K562 (cell line): ENCODE measurements around the gene DMXL1. TPM values are rescaled to one million over a fixed set of nuclear protein-coding genes. Genes with fewer than 3 reads are reported as not detected.
A peak's percentile ranks its signal among the peaks of the same experiment; 100 is the strongest.

Source experiments
- CBFB ChIP-seq: sonication (generic); formaldehyde crosslinking; IDR thresholded peaks from 2 replicates; pipeline ENCODE4 v1.4.0; 2020; ENCODE audit warnings: mild to moderate bottlenecking, missing genetic modification reagents
- HDAC1 ChIP-seq, 2 experiments: fragments of 450-650 bp; IDR thresholded peaks; 2 replicates each; pipeline ENCODE4 v1.6.1; 2016 to 2017; ENCODE audit warnings: inconsistent platforms in 1 of 2, mild to moderate bottlenecking in 1 of 2, moderate library complexity in 1 of 2
- POLR2A ChIP-seq: fragments of 450-650 bp; conservative IDR thresholded peaks from 2 replicates; pipeline ENCODE4 v1.6.1; 2016
- SIN3B ChIP-seq: fragments of 450-650 bp; IDR thresholded peaks from 2 replicates; pipeline ENCODE4 v1.6.1; 2017; ENCODE audit warnings: low read depth, mild to moderate bottlenecking, moderate library complexity
- SRF ChIP-seq, 2 experiments: fragments of 250-450, 450-650 bp in 1 of 2; sonication (Bioruptor Pico) in 1 of 2; sonication (generic) in 1 of 2; formaldehyde crosslinking; IDR thresholded peaks; 2 replicates each; pipeline versions ENCODE4 v1.5.0 to v1.5.1; 2020 to 2022; ENCODE audit warnings: mild to moderate bottlenecking in 1 of 2, missing genetic modification reagents in 1 of 2
- ZBTB12 ChIP-seq: fragments of 250-450 bp; sonication (Bioruptor Pico); IDR thresholded peaks from 2 replicates; pipeline ENCODE4 v1.4.0; 2020
- ZNF134 ChIP-seq: fragments of 250-450 bp; sonication (Bioruptor Pico); conservative IDR thresholded peaks from 2 replicates; pipeline ENCODE4 v1.4.0; 2020
- ZNF407 ChIP-seq: fragments of 450-650 bp; IDR thresholded peaks from 2 replicates; pipeline ENCODE4 v1.6.1; 2016; ENCODE audit warnings: low read depth
- ZSCAN29 ChIP-seq: fragments of 450-650 bp; IDR thresholded peaks from 2 replicates; pipeline ENCODE4 v1.6.1; 2017
- polyA plus RNA-seq, 8 experiments: library from polyadenylated mRNA; depleted of rRNA in 4 of 8; stranded (reverse) in 5 of 8; unstranded in 3 of 8; fragments of >200 nt; fragmentation: Nextera tagmentation in 2 of 8; fragmentation: Illumina TruSeq in 1 of 8; extraction: Ambion mirVana in 2 of 8; extraction: Trizol in 1 of 8; gene quantifications; 2 replicates each; pipeline versions ENCODE4 v1.2.1 to v1.2.3, GENCODE V29; 2011 to 2014; ENCODE audit warnings: inconsistent platforms in 1 of 8, missing spikeins in 1 of 8
- total RNA-seq, 7 experiments: library from RNA; depleted of rRNA in 6 of 7; stranded (reverse); fragments of >200 nt in 6 of 7; fragmentation: Illumina TruSeq in 2 of 7; extraction: Trizol in 2 of 7; gene quantifications; 2 replicates each; pipeline versions ENCODE4 v1.2.1 to v1.2.3, GENCODE V29; 2011 to 2021; ENCODE audit warnings: low replicate concordance in 1 of 7
- TF ChIP-seq, protein P1 (sequence below): fragments of 200-800 bp; sonication (Bioruptor generic); IDR thresholded peaks from 2 replicates; pipeline ENCODE4 v1.6.1; 2017; ENCODE audit warnings: missing genetic modification characterization, missing compliant biosample characterization
- TF ChIP-seq, protein P2 (sequence below): sonication (generic); formaldehyde crosslinking; IDR thresholded peaks from 2 replicates; pipeline ENCODE4 v1.8.0; 2022; ENCODE audit warnings: missing genetic modification reagents, mild to moderate bottlenecking, moderate library complexity, borderline replicate concordance

The DMXL1 gene
- total and polyA plus RNA-seq, 9 of the 15 experiments (the other 6 are each of a cell fraction or from before 2014, with no cell fraction given) = 8.3 to 40.3 (median 30.6) TPM

GRCh38 chr5:119070828-119071560 lies at the start of gene DMXL1 (continued):
- TF ChIP-seq, protein P1, sequence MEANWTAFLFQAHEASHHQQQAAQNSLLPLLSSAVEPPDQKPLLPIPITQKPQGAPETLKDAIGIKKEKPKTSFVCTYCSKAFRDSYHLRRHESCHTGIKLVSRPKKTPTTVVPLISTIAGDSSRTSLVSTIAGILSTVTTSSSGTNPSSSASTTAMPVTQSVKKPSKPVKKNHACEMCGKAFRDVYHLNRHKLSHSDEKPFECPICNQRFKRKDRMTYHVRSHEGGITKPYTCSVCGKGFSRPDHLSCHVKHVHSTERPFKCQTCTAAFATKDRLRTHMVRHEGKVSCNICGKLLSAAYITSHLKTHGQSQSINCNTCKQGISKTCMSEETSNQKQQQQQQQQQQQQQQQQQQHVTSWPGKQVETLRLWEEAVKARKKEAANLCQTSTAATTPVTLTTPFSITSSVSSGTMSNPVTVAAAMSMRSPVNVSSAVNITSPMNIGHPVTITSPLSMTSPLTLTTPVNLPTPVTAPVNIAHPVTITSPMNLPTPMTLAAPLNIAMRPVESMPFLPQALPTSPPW (CRISPR knock-in tag) = peak; percentile 71
- TF ChIP-seq CBFB (CRISPR knock-in tag) (peak; percentile 82; the same call in 1 of the 2 replicates), ZBTB12 (CRISPR knock-in tag) (peak; percentile 38; the same call in 1 of the 2 replicates), SIN3B (0 out of 2 replicates have a peak, but pooled peaks have one; percentile 43), HDAC1 (IDR thresholded peaks at IDR 0.05) (peak in 1 of 2 experiments; percentile 93; a peak in 1 of 4 replicates), ZNF134 (CRISPR knock-in tag) (no peak), ZSCAN29 (no peak; the same call in 1 of the 2 replicates), POLR2A (peak; percentile 86), SRF (CRISPR knock-in tag; IDR thresholded peaks at IDR 0.05) (peak in 1 of 2 experiments; percentile 42; a peak in 2 of 4 replicates), ZNF407 (peak; percentile 94)
- TF ChIP-seq, protein P2, sequence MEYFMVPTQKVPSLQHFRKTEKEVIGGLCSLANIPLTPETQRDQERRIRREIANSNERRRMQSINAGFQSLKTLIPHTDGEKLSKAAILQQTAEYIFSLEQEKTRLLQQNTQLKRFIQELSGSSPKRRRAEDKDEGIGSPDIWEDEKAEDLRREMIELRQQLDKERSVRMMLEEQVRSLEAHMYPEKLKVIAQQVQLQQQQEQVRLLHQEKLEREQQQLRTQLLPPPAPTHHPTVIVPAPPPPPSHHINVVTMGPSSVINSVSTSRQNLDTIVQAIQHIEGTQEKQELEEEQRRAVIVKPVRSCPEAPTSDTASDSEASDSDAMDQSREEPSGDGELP (CRISPR knock-in tag) = peak; percentile 97
